ENCODE results near the gene EDN1.
A peak's percentile ranks its signal among the peaks of the same experiment; 100 is the strongest.

EDN1 gene

DNA sequence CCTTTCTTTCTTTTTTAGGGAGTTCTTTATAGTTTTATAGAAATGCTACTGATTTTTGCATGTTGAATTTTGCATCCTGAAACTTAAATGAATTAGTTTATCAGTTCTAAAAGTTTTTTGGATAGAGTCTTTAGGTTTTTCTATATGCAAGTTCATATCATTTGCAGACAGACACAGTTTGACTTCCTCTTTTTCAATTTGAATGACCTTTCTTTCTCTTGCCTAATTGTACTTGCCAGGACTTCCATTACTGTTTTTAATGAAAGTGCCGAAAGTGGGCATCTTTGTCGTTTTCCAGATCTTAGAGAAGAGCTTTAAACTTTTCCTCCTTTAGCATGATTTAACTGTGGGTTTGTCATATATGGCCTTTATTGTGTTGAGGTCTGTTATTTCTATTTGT lies 21.1 kb upstream of the EDN1 start:
- no peak for DNase-seq (ENCODE audit: low read depth in 2 of 2)

DNA sequence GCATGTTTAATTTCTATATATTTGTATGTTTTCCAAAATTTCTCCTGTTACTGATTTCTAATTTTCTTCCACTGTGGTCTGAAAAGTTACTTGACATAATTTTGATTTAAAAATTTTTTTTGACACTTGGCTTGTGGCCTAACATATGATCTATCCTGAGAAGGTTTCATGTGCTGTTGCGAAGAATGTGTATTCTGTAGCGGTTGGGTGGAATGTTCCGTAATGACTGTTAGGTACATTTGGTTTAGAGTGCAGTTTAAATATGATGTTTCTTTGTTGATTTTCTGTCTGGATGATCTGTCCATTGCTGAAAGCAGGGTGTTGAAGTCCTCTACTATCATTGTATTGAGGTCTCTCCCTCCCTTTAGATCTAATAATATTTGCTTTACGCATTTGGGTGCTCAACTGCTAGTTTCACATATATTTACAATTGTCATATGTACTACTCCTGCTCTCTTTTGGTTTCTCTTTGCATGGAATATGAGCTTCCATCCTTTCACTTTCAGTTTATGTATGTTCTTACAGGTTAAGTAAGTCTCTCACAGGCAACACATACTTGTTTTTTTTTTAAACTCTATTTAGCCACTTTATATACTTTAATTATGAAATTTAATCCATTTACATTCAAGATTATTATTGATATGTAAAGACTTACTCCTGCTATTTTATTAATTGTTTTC lies 19.5 kb upstream of the EDN1 start:
- no peak for DNase-seq (ENCODE audit: low read depth in 2 of 2)

DNA sequence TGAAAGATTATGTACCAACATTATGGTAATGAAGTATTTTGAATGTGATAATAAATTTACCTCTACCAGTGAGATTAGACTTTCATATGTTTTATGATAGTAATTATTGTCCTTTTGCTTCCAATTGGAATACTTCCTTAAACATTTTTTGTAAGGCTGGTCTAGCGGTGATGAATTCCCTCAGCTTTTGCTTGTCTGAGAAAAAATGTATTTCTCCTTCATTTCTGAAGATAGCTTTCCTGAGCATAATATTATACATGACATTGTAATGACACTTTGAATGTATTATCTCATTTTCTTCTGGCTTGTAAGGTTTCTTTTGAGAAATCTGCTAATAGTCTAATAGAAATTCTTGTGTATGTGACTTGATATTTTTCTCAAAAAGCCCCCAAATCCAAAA lies 18.6 kb upstream of the EDN1 start:
- no peak for DNase-seq (ENCODE audit: low read depth in 2 of 2)

DNA sequence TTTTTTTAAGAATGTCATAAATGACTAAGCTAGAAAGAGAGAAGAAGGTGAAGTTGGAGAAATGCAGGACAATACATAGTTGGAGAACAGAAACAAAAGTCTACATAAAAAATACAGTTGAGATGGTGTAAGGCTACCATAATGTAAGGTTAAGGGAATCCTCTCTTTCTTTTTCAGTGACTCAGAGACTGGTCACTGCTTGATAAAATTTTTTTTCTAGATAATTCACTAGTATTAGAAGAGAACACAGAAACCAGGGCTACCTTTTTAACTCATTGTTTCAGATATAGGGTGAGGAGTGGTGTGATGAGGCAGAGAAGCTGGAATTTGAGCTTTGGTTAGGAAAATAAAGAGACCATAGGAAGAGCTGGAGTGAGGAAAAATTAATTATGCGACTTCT lies 18.2 kb upstream of the EDN1 start:
- no peak for DNase-seq (ENCODE audit: low read depth in 2 of 2)

DNA sequence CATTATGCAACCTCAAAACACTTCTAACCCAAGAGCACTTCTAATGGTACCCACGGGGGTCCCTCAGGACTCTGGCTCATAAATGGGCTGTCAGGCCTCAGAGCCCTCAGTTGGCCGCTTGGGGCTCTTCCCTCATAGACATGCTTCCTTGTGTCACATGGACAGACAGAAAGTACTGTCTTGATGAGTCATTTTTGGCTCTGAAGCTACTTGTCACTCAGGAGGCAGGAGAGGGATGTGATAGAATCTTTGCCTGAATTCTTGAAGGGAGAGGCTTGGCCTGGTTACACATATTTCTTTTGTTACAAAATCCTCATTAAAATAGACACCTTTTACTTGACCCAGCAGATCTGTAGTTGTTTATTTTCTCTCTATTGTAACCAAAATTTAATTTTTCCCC lies 15.1 kb upstream of the EDN1 start:
- DNase-seq (ENCODE audit: low read depth in 2 of 2), result no peak

DNA sequence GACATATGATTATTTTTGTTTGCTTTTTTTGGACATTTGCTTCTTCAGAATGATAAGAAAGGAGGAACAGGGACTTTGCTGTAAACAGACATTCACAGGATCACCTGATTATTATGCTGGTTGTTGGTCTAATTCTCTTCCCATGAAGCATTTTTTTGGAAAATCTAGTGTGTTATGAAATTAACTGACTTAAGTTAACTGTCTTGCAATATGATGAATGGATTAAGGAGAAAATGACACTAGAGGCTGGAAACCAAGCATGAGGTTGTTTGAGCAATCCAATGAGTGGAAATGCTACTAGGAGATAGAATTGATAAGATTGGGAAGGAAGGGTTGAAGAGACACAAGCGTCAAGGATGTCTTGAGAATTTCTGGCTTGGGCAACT lies 13.2 kb upstream of the EDN1 start:
- no peak for DNase-seq (ENCODE audit: low read depth in 2 of 2)

DNA sequence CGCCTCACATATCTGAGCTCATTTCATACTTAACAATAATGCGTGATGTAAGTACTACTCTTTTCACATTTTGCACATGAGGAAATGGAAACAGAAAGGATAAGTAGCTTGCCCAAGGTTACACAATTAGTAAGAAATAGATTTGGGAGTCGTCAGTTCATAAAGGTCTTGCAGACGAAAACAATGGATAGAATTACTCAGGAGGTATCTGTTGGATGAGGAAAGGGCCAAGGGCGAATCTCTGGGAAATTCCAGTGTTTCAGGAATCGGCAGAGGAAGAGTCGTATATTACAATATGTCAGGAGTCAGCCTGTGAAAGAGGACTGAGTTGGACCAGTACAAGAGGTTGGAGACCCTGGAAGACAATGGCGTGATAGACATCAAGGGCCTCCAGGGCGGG lies 12.8 kb upstream of the EDN1 start:
- no peak for DNase-seq (ENCODE audit: low read depth in 2 of 2)

DNA sequence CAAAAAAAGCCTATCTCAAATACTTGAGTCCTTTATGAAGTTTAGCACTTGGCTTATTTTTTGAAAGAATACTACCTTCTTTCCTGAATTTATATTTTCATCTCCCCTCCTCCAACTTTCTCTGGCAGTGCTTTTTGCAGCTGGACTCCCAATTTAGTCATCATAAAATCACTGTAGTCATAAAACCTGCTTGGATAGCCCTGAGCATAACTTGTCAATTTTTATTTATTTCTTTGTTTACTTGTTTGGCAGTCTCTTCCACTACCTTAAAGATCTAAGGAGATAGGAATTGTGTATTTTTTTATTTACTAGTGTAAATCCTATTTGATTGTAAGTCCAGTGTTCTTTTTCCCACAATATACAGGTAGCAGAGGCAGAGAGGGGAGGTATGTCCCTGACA lies 11.2 kb upstream of the EDN1 start:
- no peak for DNase-seq (ENCODE audit: low read depth in 2 of 2)

DNA sequence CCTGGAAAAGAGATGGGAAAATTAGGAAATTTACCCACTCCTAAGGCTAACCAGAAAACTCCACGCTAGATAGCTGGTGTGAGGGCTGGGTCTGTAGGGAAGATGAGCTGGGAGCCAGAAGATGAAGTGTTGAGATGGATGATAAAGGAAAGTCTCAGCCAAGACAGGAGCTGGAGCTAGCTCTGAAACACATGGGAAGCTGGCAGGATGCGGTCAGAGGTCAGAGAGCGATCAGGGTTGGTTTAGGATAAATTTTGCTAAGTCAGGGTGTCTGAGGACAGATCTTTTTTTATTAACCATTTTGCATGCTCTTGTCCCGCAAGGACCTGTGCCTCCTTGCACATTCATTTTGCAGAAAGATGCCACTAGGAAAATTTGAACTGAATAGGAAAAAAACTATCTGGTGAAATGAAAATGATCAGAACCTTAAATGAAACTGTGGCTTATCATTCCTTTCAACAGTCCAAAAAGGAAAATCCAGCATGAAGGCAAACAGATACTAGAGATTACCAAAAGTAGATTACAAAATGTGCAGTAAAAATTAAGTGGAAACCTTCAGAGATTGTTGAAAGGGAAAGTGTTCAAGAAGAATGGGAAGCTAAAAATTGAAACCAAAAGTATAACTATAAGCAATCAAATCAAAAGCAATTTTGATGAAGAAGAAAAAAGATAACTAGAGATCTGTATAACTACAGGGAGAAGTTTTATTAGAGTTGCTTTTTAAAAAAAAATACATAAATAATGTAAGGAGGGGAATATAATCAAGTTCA lies 10.7 kb upstream of the EDN1 start:
- no peak for DNase-seq (ENCODE audit: low read depth in 2 of 2)

DNA sequence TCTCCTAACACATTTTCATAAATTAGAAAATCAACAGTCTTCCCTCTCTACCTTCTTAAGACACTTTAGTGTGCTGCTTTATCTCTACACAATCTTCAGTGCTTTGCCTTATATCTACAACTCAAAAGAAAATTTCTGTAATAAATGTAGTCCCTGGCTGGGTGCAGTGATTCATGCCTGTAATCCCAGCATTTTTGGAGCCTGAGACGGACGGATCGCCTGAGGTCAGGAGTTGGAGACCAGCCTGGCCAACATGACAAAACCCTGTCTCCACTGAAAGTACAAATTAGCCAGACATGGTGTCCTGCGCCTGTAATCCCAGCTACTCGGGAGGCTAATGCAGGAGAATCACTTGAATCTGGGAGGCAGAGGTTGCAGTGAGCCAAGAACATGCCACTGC lies 9.7 kb upstream of the EDN1 start:
- DNase-seq (ENCODE audit: low read depth in 2 of 2), result no peak

DNA sequence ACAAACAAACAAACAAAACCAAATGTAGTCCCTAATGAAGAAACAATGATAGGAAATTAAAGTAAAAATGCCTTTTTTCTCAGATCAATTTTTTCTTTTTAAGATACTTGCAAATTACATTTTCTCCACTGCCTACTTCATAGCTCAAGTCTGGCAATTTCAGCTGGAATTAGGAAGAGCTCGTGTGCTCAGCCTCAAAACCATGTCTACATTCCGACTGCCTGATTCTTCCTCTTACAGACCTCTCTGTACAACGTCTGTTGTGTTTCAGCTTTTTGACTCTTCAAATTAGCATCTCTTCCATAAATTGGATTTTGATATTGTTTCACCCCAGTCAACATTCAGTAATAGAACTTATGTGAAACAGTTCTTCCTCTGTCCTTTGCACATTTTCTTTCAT lies 9.3 kb upstream of the EDN1 start:
- DNase-seq (ENCODE audit: low read depth in 2 of 2), result no peak

DNA sequence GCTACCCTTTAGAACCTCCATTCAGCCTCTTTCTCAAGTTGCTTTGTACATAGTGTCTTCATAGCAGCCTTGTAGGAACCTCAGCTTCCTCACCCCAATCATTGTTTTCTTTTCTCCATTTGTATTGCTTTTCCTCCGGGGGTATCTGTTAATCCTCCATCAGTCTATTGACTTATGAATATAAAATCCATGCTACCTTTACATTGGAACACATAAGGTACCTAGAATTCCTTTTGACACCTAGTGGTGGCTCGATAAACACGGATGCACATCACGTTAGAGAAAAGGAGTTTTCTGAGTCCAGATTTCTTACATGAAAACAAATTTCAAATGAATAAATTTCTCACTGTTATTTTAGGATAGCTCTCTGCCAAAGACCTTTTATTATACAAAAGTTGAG lies 6.3 kb upstream of the EDN1 start:
- no peak for DNase-seq (ENCODE audit: low read depth in 2 of 2)

DNA sequence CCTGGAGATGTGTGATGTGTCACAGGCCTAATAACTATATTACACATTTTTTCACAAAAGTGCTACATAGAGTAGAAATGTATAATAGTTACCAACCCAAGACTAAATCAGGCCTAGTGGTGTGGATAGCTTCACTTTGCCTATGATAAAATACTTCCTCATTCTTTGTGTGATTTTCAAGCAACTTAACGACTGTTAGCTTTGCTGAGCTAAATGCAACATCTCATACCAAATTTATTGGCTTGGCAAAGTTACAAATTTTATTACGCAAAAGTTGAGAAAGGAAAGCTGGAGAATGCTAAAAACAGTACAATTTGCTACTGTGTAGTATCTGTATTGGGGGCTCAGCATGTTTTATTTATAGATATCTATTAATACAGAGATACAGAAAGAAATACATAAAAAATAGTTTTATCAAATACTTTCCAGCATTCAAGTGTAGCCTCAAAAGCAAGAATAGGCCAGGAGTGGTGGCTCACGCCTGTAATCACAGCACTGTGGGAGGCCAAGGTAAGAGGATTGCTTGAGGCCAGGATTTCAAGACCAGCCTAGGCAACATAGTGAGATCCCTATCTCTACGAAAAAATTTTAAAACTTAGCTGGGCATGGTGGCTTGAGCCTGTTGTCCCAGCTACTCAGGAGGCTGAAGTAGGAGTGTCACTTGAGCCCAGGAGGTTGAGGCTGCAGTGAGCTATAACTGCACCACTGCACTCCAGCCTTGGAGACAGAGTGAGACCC lies 3.6 kb upstream of the EDN1 start:
- no peak for DNase-seq (ENCODE audit: low read depth in 2 of 2)

DNA sequence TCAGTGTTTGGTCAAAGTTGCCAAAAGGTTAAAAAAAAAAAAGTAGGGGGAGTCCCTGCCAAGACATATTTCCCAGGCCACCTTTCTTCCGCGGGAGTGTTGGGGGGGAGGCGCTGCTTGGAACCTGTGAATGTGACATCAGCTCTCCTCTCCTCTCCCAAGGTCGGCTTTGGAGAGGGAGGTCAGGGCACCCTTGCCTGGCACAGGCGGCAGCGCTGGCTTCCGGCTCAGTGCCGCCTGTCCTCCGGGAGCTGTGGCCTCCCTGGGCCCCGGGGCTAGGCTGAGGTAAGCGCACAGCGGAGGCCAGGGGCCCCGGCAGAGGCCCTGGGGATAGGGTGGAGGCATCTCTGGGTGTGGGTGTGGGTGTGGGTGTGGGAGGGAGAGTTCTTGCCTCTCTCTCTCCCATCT lies 1.9 kb upstream of the EDN1 start:
- DNase-seq (ENCODE audit: low read depth in 2 of 2), result no peak

DNA sequence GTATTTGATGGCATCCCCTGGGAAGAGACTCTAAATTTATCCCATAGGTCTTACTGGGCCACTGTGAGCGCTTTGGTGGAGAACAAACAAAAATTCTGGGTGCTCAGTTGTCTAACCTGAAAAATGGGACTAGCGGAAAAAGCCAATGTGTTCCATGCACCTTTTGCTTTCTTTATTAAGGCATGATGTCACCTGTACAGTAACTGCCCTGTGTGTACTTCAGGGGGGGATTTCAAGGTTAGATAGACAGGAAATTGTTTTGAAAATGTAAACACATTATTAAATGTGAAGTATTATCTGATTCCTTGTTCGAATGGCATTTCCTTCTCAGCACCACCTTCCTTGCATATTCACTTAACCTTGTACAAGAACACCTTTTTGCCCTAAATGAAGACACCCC lies 1.2 kb upstream of the EDN1 start:
- DNase-seq (ENCODE audit: low read depth in 2 of 2), result no peak

DNA sequence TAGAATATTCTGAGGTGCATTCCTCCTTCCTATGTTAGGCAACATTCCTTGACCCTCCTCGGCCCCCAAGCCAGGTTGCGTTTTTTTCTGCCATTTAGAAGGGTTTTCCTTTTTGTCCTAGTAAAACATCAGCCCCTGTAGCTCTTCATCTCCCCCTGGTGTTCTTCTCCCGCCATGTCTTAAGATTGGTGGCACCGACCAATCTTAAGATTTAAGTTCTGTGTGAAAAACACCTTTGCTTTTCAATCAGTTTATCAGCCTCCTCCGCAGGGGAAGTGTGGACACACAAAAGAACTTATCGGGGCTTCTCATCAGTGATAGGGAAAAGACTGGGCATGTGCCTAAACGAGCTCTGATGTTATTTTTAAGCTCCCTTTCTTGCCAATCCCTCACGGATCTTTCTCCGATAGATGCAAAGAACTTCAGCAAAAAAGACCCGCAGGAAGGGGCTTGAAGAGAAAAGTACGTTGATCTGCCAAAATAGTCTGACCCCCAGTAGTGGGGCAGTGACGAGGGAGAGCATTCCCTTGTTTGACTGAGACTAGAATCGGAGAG lies 719 bp upstream of the EDN1 start:
- peak; percentile 9 to 57 for DNase-seq (ENCODE audit: low read depth in 2 of 2)

DNA sequence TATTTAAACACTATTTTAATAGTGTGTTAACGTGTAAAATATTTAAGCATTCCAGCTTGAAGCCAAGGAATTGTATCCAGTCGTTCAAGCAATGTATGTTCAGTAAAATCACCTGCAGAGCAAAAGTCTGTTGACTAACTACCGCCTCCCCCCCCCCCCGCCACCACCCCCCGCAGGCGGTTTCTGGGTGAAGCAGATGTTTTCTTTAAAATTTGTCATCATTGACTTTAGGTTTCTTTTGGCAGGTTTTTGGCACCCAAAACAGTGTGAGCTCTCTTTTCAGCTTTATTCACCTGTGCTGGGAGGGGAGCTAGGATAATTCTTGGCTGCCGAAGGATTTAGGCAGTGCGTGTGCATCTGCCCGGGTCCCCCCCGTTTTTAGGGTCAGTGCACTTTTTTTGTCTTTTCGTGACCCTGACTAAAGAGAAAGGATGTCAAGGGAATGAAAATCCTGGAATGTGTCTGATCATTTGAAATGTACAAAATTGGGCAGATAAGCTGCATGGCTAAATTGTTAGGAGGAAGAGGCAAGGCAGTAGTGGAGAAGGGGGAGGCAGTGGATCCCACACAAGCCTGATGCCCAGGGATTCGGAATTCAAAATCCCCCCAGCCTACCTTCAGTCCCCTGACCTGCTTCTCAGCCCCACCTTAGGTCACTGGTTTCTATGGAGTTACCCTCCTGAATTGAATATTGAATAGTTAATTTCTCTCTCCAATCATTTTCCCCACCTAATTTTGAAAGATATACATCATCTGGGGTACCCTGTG lies 1.1 kb downstream of the EDN1 start:
- no peak for DNase-seq (ENCODE audit: low read depth in 2 of 2)

DNA sequence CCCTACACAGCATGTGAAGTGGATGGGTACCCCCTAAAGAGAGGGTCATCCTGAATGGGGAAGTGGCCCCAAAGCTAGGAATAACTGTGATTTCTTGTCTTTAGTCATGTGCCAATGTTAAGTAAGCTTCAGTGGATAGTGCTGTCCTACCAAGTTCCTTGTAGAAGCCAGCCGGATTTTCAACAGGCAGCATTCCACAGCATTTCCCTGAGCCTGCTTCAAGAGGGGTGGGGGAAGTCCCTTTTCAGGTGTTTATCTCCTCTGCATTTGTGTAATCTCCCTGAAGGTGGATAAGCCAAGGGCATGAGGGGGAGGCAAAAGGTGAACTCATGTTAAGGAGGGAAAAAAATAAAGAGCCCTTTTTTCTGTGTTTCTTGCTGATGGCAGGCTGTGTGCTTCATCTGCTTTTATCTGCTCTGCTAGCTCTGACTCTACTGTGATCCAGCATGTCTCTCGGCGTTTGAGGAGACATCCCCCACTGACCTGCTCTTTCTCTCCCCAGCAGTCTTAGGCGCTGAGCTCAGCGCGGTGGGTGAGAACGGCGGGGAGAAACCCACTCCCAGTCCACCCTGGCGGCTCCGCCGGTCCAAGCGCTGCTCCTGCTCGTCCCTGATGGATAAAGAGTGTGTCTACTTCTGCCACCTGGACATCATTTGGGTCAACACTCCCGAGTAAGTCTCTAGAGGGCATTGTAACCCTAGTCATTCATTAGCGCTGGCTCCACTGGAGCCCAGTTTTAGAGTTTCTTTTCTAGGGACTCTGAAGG lies 1.9 kb downstream of the EDN1 start:
- no peak for DNase-seq (ENCODE audit: low read depth in 2 of 2)

DNA sequence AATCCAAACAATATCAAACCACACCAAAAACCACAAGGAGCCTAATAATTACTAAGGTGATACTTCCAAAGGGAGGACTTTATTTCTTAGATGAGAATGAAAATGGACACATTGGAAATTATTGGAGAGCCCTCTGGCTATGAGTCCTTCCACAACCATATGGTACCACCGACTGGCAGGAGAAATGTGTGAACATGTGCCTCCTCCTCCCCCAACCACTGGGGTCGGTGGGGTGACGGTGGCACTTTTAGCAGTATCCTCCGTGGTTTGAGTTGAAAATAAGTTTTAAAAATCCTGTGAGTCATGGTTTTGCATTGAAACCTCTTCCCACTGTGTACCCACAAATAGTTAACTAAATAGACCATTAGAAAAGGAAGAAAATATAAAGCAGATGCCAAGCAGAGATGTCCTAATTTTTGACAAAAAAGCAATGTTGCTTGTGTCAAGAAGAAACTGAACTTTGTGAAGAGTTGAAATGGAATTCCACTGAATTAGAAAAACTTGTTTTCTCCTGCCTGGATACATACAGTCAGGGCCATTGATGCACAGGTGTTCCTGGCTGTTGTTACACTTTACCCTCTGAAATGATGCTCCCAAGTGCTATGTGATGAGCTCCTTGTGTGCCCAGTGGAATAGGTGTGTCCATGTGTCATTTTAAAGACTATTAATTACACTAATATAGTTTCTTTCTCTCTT lies 3.2 kb downstream of the EDN1 start:
- DNase-seq (ENCODE audit: low read depth in 2 of 2), result no peak

DNA sequence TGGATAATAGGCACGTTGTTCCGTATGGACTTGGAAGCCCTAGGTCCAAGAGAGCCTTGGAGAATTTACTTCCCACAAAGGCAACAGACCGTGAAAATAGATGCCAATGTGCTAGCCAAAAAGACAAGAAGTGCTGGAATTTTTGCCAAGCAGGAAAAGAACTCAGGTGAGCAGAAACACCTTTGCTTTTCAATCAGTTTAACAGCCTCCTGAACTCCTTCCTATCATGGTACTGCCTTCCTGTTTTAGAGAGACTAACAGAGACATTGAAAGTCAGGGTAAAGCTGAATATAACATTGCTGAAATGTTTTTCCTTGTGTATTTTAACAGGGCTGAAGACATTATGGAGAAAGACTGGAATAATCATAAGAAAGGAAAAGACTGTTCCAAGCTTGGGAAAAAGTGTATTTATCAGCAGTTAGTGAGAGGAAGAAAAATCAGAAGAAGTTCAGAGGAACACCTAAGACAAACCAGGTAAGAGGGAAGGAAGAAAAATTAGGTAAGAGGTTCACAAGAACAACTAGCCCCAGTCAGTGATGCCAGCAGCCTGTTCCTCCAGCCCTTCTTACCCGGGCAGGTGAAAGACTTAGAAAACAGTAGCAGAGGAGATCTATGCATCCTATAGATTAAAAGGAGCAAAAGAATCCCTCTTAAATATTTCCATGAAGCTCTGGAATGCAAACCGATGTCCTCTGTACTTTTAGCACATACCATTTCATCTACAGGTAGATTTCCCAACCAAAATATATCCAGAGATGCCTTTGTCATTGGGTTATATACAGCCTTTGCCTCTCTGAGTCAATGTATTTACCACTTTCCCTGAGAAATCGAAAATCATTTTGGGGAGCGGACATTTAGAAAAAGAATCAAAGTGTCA lies 4.0 kb downstream of the EDN1 start:
- no peak for DNase-seq (ENCODE audit: low read depth in 2 of 2)
